Parathyroid adenoma (tissue), 2 donors: ENCODE data around the gene SPOPL.
"Not testable (repeated sequence)": the region's sequence is repeated elsewhere in the genome, so short reads cannot be mapped to it uniquely, and the experiment has no call there.

Experiments used
- H2AFZ ChIP-seq: fragments of 300-600 bp; sonication (generic); one replicate; pipeline ENCODE4 v1.7.0; 2017; ENCODE audit warnings: antibody characterized with exemption, mild to moderate bottlenecking
- H3K27ac ChIP-seq: fragments of 300-600 bp; sonication (generic); one replicate; pipeline ENCODE4 v1.7.0; 2017
- H3K27me3 ChIP-seq: fragments of 300-600 bp; sonication (generic); one replicate; pipeline ENCODE4 v1.7.0; 2017; ENCODE audit warnings: low read length; ENCODE audit not compliant: control insufficient read depth, insufficient read depth
- H3K36me3 ChIP-seq: fragments of 300-600 bp; sonication (generic); one replicate; pipeline ENCODE4 v1.7.0; 2017; ENCODE audit warnings: low read length; ENCODE audit not compliant: control insufficient read depth, insufficient read depth
- H3K4me1 ChIP-seq: fragments of 300-600 bp; sonication (generic); one replicate; pipeline ENCODE4 v1.7.0; 2017; ENCODE audit warnings: control low read depth
- H3K4me2 ChIP-seq: fragments of 300-600 bp; sonication (generic); one replicate; pipeline ENCODE4 v1.7.0; 2017; ENCODE audit warnings: low read length
- H3K4me3 ChIP-seq: fragments of 300-600 bp; sonication (generic); one replicate; pipeline ENCODE4 v1.7.0; 2017; ENCODE audit warnings: low read depth, low read length
- H3K79me2 ChIP-seq: fragments of 300-600 bp; sonication (generic); one replicate; pipeline ENCODE4 v1.7.0; 2017; ENCODE audit warnings: control low read depth
- H3K9ac ChIP-seq: fragments of 300-600 bp; sonication (generic); one replicate; pipeline ENCODE4 v1.7.0; 2017; ENCODE audit warnings: mild to moderate bottlenecking
- H3K9me3 ChIP-seq: fragments of 300-600 bp; sonication (generic); one replicate; pipeline ENCODE4 v1.7.0; 2017; ENCODE audit warnings: low read length; ENCODE audit not compliant: control insufficient read depth
- TF ChIP-seq, protein P1 (sequence below): fragments of 300-600 bp; sonication (generic); IDR thresholded peaks from one replicate; pipeline ENCODE4 v1.7.0; 2017; ENCODE audit warnings: antibody characterized with exemption, mild to moderate bottlenecking
- donor health status: primary hyperparathyroidism.

The SPOPL gene

DNA sequence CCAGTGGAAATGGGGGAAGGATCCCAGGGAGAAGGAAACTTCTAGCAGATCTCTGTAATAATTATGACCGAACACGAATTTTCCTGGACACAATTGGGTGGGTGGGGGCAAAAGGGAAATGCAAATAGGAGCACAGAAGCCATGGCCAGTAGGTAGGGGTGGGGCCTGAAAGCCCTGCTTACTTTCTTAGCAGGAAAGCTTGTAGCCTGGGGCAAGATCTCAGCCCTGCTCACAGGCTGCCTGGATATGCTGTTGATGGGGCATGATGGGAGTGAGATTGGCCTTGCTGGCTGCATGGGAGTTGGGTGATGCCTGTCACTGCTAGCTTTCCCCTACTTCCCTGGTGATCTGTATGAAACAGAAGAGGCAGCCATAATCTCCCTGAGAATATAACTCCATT, 45.9 kb upstream of the SPOPL start:
- no peaks in the 10 kb centered on the region for H3K27me3 ChIP-seq
- no peak overlapping the region for H3K9ac ChIP-seq
- H2AFZ ChIP-seq = no peak overlapping the region
- no peaks in the 10 kb centered on the region for H3K9me3 ChIP-seq
- H3K36me3 ChIP-seq = no peaks in the 10 kb centered on the region
- no peak overlapping the region for H3K4me3 ChIP-seq
- no peak overlapping the region for H3K4me2 ChIP-seq
- H3K4me1 ChIP-seq = no peaks in the 10 kb centered on the region
- no peak overlapping the region for H3K27ac ChIP-seq
- no peaks in the 10 kb centered on the region for H3K79me2 ChIP-seq
- TF ChIP-seq, protein P1, sequence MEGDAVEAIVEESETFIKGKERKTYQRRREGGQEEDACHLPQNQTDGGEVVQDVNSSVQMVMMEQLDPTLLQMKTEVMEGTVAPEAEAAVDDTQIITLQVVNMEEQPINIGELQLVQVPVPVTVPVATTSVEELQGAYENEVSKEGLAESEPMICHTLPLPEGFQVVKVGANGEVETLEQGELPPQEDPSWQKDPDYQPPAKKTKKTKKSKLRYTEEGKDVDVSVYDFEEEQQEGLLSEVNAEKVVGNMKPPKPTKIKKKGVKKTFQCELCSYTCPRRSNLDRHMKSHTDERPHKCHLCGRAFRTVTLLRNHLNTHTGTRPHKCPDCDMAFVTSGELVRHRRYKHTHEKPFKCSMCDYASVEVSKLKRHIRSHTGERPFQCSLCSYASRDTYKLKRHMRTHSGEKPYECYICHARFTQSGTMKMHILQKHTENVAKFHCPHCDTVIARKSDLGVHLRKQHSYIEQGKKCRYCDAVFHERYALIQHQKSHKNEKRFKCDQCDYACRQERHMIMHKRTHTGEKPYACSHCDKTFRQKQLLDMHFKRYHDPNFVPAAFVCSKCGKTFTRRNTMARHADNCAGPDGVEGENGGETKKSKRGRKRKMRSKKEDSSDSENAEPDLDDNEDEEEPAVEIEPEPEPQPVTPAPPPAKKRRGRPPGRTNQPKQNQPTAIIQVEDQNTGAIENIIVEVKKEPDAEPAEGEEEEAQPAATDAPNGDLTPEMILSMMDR = no peak

DNA sequence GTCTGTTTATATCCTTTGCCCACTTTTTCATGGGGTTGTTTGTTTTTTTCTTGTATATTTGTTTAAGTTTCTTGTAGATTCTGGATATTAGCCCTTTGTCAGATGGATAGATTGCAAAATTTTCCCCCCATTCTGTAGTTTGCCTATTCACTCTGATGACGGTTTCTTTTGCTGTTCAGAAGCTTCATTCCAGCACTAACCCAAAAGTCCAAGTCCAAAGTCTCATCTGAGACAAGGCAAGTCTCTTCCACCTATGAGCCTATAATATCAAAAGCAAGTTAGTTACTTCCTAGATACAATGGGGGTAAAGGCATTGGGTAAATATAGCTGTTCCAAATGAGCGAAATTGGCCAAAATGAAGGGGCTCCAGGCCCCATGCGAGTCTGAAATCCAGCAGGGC, 38.9 kb upstream of the SPOPL start:
- H3K27ac ChIP-seq, H2AFZ ChIP-seq: not testable (repeated sequence)

DNA sequence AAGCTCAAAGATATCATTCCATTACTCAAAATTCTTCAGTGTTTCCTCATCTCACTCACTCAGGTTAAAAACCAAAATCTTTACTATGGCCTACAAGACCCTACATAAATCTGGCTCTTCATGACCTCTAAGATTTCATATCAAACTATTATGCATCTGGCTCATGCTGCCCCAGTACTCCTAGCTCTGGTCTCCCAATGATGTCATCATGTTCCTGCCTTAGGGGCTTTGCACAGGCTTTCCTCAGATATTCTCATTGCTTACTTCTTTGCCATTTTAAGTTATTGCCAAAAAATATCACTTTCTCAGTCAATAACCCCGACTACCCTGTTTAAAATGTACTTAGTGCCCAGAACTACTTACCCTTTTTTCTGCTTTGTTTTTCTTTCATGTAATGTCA, 33.0 kb upstream of the SPOPL start:
- no peaks in the 10 kb centered on the region for H3K4me1 ChIP-seq
- H2AFZ ChIP-seq = no peak overlapping the region
- H3K79me2 ChIP-seq = no peaks in the 10 kb centered on the region
- no peaks in the 10 kb centered on the region for H3K36me3 ChIP-seq
- no peak overlapping the region for H3K4me3 ChIP-seq
- H3K27ac ChIP-seq = no peak overlapping the region
- no peak overlapping the region for H3K9ac ChIP-seq
- TF ChIP-seq, protein P1 = no peak
- H3K9me3 ChIP-seq = no peaks in the 10 kb centered on the region
- no peak overlapping the region for H3K4me2 ChIP-seq
- H3K27me3 ChIP-seq = no peaks in the 10 kb centered on the region

More for the DNA sequence above, 38.9 kb upstream of the SPOPL start:
- not testable (repeated sequence) for H3K79me2 ChIP-seq, H3K9ac ChIP-seq, H3K9me3 ChIP-seq, H3K4me2 ChIP-seq, H3K27me3 ChIP-seq, H3K36me3 ChIP-seq, H3K4me3 ChIP-seq, H3K4me1 ChIP-seq

DNA sequence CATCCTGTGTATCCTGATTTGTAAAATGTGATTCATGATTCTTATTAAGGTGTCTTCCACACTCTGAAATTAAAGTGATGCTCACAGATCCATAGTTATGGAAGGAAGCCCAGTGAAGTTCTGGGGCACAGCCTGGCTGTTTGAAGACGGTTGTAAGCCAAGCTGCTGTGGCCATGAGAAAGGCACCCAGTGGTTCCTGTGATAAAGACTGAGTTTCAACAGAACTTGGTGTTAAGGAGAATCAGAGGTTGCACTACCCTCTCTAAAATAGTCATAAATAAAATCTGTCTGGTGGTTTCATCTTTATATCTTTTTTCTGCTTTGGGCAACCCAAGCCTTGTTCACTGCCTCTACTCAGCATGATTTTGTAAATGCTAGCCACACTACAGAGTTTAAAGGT, 32.2 kb upstream of the SPOPL start:
- H3K4me2 ChIP-seq = no peak overlapping the region
- H3K27ac ChIP-seq = no peak overlapping the region
- TF ChIP-seq, protein P1 = no peak
- no peaks in the 10 kb centered on the region for H3K79me2 ChIP-seq
- H3K27me3 ChIP-seq = no peaks in the 10 kb centered on the region
- H3K9ac ChIP-seq = no peak overlapping the region
- no peaks in the 10 kb centered on the region for H3K36me3 ChIP-seq
- no peak overlapping the region for H2AFZ ChIP-seq
- no peak overlapping the region for H3K4me3 ChIP-seq
- no peaks in the 10 kb centered on the region for H3K4me1 ChIP-seq
- H3K9me3 ChIP-seq = no peaks in the 10 kb centered on the region

DNA sequence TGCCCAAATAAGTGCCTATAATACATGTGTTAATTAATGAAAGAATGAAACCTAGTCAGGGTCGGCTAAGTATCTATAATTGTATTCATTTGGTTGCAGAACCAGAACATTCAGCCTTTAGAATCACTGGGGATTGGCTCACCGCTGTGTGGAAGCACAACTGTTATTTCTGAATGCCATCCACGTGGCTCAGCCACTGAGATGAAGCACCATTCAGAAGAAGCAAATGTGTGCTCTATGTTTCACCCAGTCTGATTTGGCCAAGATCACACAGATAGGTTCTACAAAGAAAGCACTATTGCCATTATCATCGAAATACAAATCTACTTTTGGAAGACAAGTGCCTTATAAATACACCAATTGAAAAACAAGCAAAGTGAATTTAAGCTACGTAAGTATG, 30.6 kb upstream of the SPOPL start:
- Histone ChIP-seq H3K4me3 (no peak overlapping the region), H2AFZ (no peak overlapping the region), H3K9me3 (no peaks in the 10 kb centered on the region), H3K27me3 (no peaks in the 10 kb centered on the region), H3K9ac (no peak overlapping the region), H3K79me2 (no peaks in the 10 kb centered on the region), H3K4me2 (no peak overlapping the region), H3K27ac (no peak overlapping the region), H3K36me3 (no peaks in the 10 kb centered on the region), H3K4me1 (no peaks in the 10 kb centered on the region)
- TF ChIP-seq, protein P1 = no peak
